ENCODE data around the gene RGS6. TPM values are rescaled to one million over a fixed set of nuclear protein-coding genes. Genes with fewer than 3 reads are reported as not detected.
A peak's percentile ranks its signal among the peaks of the same experiment; 100 is the strongest.

RGS6 gene
- total RNA-seq, 1 experiment from 2014 or later = not detected

GRCh38 chr14:72404998-72405397 is 472.8 kb downstream of the RGS6 start:
- DNase-seq (ENCODE audit: low spot score) = no peak

- no peak for DNase-seq (ENCODE audit: low spot score)
These were observed 475.8 kb downstream of the RGS6 start for GRCh38 chr14:72408020-72408419.

- no peak for DNase-seq (ENCODE audit: low spot score)
These were observed 476.8 kb downstream of the RGS6 start for GRCh38 chr14:72409047-72409446.

GRCh38 chr14:72416081-72416849 is 484.0 kb downstream of the RGS6 start:
- no peak for DNase-seq (ENCODE audit: low spot score)

GRCh38 chr14:72416892-72417291 is 484.7 kb downstream of the RGS6 start:
- no peak for DNase-seq (ENCODE audit: low spot score)

GRCh38 chr14:72418806-72419205 is 486.6 kb downstream of the RGS6 start:
- no peak for DNase-seq (ENCODE audit: low spot score)

- DNase-seq (ENCODE audit: low spot score) = no peak
These were observed 487.1 kb downstream of the RGS6 start for GRCh38 chr14:72419226-72419775.

- DNase-seq (ENCODE audit: low spot score) = peak; percentile 46
These were observed 488.7 kb downstream of the RGS6 start for GRCh38 chr14:72420749-72421474.

- DNase-seq (ENCODE audit: low spot score) = no peak
These were observed 491.7 kb downstream of the RGS6 start for GRCh38 chr14:72423957-72424356.

GRCh38 chr14:72430457-72430856 is 498.2 kb downstream of the RGS6 start:
- DNase-seq (ENCODE audit: low spot score) = no peak

- no peak for DNase-seq (ENCODE audit: low spot score)
These were observed 500.5 kb downstream of the RGS6 start for GRCh38 chr14:72432748-72433147.

- peak; percentile 34 for DNase-seq (ENCODE audit: low spot score)
These were observed 501.3 kb downstream of the RGS6 start for GRCh38 chr14:72433511-72433910.

GRCh38 chr14:72434856-72435255 is 502.6 kb downstream of the RGS6 start:
- no peak for DNase-seq (ENCODE audit: low spot score)

GRCh38 chr14:72439707-72440106 is 507.5 kb downstream of the RGS6 start:
- DNase-seq (ENCODE audit: low spot score) = no peak

GRCh38 chr14:72443256-72443655 is 511.0 kb downstream of the RGS6 start:
- no peak for DNase-seq (ENCODE audit: low spot score)

- DNase-seq (ENCODE audit: low spot score) = no peak
These were observed 511.8 kb downstream of the RGS6 start for GRCh38 chr14:72443991-72444441.

- DNase-seq (ENCODE audit: low spot score) = peak; percentile 41
These were observed 512.5 kb downstream of the RGS6 start for GRCh38 chr14:72444701-72445100.

GRCh38 chr14:72448212-72448611 is 516.0 kb downstream of the RGS6 start:
- no peak for DNase-seq (ENCODE audit: low spot score)

- DNase-seq (ENCODE audit: low spot score) = no peak
These were observed 518.3 kb downstream of the RGS6 start for GRCh38 chr14:72450473-72451044.

GRCh38 chr14:72451054-72451972 is 519.1 kb downstream of the RGS6 start:
- peak; percentile 16 for DNase-seq (ENCODE audit: low spot score)

GRCh38 chr14:72452774-72453173 is 520.5 kb downstream of the RGS6 start:
- no peak for DNase-seq (ENCODE audit: low spot score)

Measured in A172 (cell line).